HuH-7.5 (cell line): ENCODE measurements around the gene CLEC9A.

Experiments used
- DNase-seq: peaks from one replicate; pipeline ENCODE4 v3.0.0; 2011; ENCODE audit warnings: low spot score

Gene CLEC9A

GRCh38 chr12:10067942-10068341 is 37.5 kb downstream of the CLEC9A start:
- no peak for DNase-seq

GRCh38 chr12:10068644-10069043 is 38.2 kb downstream of the CLEC9A start:
- DNase-seq = no peak

DNA sequence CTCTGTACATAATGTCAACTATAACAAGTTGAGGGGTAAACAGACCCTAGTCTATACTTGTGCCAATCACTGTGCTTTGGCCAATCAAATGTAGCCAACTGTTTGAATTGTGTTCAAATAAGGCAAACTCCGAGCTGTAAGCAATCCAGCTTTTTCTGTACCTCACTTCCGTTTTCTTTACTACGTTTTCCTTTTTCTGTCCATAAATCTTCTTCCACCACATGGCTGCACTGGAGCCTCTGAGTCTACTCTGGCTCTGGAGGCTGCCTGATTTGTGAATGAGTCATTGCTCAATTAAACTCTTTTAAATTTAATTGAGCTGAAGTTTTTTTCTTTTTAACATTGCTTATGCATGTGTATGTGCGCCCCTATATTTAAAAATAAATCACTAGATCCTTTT is 38.6 kb downstream of the CLEC9A start:
- DNase-seq = no peak

DNA sequence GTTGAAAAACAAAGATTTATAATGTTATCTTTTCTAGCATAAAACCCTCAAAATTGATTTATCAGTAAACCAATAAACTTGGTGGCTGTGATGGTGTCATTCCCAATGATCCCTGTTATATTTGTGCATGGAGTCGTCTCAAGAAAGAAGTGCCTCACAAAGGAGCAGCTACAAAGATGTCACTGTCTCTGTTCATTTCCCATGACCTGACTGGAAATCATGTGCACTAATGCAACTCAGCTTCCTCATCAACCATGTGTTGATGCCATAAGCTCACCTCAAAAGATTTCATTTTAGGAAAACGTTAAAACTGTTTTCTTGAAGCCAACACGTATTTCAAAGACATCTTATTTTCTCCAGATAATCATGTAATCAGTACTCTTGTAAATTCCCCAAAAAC is 39.5 kb downstream of the CLEC9A start:
- no peak for DNase-seq

DNA sequence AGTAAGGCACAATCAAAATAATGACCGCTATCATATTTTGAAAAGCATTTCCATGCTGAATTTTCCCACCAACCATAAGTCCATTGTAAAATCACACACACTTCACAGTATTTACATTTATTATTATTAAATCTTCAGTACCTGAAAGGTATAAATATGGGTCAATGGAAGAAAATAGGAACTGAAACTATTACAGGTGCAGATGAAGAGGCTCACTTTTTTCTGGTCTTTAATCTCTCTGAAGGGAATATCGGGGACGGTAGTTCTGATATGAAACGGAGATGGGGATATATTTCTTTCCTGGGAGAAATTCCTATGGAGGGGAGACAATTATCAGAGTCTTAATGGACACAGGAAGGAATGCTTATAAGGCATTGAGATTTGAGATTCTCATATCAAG is 39.9 kb downstream of the CLEC9A start:
- no peak for DNase-seq

DNA sequence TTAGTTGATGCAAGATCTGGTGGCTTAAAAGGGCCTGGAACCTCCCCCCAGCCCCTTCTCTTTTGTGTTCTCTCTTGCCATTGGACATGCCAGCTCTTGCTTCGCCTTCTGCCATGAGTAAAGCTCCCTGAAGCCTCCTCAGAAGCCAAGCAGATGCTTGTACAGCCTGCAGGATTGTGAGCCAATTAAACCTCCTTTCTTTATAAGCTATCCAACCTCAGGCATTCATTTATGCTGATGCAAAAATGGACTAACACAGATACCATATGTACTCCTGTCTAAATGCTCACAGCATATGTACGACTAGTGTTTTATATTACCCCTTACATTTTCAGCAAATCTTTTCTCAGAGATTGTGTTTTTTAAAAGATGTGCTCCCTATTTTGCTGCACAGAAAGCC is 41.6 kb downstream of the CLEC9A start:
- DNase-seq = no peak

GRCh38 chr12:10073261-10073660 is 42.8 kb downstream of the CLEC9A start:
- DNase-seq = no peak

- no peak for DNase-seq
Observed at GRCh38 chr12:10075451-10075850, 45.0 kb downstream of the CLEC9A start.

- no peak for DNase-seq
Observed at GRCh38 chr12:10082117-10082874, 51.8 kb downstream of the CLEC9A start.

GRCh38 chr12:10084733-10085132 is 54.3 kb downstream of the CLEC9A start:
- no peak for DNase-seq

GRCh38 chr12:10086387-10086786 is 55.9 kb downstream of the CLEC9A start:
- no peak for DNase-seq

GRCh38 chr12:10088031-10088430 is 57.5 kb downstream of the CLEC9A start:
- no peak for DNase-seq

DNA sequence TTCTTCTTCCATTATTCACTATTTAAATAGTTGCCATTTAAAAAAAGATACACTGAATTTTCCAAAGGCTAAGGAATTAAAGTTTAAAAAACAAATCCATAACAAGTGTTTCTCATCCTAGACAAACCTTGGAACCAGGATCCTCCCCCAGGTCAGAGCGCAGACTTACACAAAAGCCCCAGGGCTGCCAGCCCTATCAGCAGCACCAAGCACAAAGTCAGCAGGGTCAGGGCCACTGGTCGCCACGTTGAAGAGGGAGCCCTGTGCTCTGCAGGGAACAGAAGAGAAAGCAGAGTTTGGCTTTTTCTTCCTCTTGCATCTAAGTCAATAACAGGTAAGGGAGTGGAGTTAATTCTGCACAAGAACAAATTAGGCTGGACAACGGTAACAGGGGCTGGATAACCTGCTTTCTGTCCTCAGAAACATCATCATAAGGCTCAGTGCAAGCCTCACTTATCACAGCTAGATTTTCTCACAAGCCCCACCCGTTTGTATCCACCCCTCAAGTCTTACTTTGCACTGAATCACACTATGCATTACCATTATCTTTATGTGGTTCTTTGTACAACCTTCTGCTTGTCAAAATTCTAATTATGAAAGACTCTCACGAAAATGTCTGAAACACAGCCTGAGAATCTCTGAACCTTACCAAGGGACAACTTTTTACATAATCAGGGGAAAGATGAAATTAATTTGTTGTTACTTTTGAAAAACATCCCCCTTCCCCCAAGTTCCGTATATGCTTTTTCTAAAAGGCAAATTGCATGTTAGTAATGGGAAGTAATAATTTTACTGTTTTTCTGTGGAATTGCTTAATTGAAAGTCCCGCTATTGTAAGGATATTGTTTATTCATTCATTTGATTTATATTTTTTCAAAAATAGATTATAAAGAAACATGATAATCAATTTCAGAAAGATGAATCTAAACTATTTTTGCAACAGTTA is 58.7 kb downstream of the CLEC9A start:
- DNase-seq = no peak

DNA sequence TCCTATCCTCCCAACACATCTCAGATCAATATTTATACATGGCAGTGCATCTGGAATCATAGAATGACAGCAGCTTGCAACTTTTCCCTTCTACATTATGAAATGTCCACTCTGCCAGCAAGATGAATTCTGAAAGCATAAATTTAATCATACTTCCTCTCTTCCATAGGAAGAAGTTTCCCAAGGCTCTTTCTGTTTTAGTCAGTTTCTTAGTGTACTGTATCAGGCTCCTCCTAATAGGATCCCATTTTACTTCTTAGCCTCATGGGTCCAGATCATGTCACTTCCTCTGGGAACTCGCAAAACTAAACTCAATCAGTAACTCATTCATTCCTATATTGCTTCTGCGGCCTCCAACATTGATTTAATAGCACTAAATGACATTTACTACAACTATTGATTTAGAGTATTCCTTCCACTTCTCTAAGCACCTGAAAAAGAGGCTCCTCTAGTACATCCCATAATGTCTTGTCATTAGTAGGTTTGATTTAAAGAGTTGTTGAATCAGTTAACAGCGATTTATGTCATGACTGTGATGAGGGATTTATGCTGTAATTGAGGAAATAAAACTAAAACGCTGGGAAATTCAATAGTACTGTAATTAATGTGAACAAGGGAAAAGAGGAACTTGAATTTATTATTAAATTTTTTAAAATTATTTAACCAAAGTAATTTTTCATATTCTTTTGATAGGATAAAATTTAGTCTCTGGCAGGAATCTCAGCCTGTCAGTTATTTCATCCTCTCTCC is 64.3 kb downstream of the CLEC9A start:
- no peak for DNase-seq

- DNase-seq = no peak
Observed at GRCh38 chr12:10095971-10096370, 65.5 kb downstream of the CLEC9A start.

DNA sequence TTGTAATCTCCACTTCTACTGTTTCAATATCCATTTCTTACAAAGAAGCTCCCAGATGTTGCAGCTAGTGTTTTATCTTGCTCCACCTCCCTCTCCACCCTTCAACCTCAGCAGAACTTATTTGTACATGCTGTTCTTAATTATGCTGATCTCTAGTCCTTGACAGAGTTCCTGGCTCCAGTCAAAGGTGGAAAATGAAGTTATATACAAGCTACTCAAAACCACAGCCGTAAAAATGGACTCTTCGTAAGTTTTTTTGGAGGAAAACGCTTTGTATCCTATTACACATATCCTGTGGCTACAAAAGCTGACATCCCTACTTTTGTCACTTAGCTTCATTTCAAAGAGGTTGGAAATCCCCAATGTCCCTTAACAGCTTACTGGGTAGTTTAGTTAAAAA is 67.0 kb downstream of the CLEC9A start:
- DNase-seq = no peak

DNA sequence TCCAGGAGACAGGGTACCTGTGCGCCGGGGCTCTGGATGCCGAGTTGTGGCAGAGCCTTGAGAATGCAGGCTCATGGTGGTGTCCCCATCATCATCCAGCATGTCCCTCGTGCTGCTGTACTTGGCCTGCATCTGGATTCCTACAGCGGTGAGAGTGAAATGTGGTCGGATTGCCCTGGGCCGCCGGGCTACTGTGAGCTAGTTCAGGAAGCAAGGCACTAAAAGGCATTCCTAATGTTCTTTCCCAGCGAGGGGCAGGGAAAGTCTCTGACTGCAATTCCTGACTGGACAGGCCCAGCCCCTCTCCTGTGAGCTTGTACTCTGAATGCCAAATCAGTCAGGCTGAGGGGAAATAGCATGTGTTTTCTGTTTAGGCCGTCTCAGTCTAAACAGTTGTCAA is 68.3 kb downstream of the CLEC9A start, which contains the start of gene CLEC1A:
CLEC1A (minus strand) TSS at position 195 of the 400 bp plus-strand sequence; CDS start at position 132, 63 bp downstream.
- no peak for DNase-seq

DNA sequence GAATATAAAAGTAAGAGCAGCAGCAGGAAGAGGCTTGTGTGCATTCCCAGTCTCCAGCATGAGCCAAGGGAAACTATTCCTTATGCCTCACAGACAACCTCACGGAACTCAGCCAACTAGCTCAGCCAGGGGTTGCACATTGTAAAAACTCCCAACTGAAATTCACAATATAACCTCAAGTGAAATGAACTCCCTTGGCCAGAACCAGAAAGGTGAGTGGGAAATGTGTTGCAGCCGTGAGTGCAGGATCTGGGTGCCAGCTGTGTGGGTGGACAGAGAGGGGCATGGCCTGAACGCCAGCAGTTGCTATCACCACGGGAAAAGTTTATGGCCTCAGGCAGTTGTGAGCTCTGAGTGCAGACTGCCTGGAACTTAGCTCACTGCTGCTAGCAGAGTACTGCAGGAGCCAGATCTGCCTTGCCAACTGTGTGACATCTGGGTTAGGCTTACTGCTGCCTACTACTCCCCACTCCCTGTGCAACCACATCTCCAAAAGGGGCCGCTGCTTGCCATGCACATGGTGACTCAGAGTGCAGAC is 70.6 kb downstream of the CLEC9A start:
- DNase-seq = no peak

DNA sequence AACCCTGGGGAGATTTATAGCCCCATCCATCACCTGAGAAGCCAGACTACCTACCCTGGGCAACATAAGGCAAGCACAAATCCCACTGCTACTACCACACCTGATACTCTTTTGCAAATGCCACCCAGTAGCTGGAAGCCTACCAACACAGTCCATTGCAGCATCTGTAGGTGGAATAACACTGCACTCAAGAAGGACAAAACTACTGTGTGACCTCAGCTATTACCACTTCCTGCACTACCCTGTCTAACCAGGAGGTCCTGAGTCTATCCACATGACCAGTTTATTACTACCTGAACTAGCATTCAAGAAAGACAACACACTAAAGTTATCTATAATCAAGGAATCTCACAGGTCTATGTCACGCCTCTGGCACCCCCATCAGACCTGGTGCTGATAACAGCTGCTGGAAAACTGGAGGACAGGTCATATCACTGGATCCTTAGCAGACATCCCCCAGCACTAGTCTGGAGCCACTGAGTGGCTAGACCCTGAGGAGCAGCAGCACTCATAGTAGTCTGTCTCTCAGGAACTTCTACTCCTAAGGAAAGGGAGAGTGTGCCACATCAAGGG is 71.3 kb downstream of the CLEC9A start:
- no peak for DNase-seq

DNA sequence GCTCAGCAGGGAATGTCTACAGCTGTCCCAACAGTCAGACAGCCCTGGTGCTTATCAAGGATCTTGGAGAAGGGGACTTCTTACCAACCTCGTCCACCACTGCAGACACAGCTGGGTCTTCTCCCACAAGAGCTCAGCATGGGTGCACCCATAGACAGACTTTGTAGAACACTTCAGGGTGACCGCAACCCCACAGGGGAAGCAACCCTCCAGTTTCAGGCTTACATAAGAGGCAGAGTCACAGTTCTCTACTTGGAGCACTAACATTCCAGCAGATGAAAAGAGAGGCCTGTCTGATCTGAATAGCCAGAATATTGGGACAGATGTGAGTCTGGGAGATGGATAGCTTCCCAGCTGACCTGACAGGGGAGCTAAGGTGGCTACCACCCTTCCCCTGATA is 71.8 kb downstream of the CLEC9A start:
- DNase-seq = no peak

- DNase-seq = no peak
Observed at GRCh38 chr12:10110256-10110844, 79.9 kb downstream of the CLEC9A start.
